K562 (cell line): ENCODE data around the gene ATP6V1F. TPM values are rescaled to one million over a fixed set of nuclear protein-coding genes. Genes with fewer than 3 reads are reported as not detected.
A peak's percentile ranks its signal among the peaks of the same experiment; 100 is the strongest.

Experiments
- ATAC-seq: fragments of 200-7000 bp; cut with Tn5 transposase; 3 replicates; pipeline ENCODE4 v1.9.1; 2020; ENCODE audit warnings: moderate library complexity
- BruUV-seq: library from RNA; stranded (reverse); fragments of 400-500 nt; replicated peaks from 2 replicates; lab custom pipeline; 2021; lab: Mats Ljungman, UMichigan
- CTCF ChIA-PET: fragments of 300-600 bp; formaldehyde crosslinking; extraction: SDS; loops from one replicate; lab custom pipeline; 2021; ENCODE audit warnings: low intra/inter-chr PET ratio; lab: Yijun Ruan, JAX
- POLR2A ChIA-PET: fragments of 300-600, 350-650 bp; sonication (Branson Sonifier 250); formaldehyde crosslinking; extraction: SDS; loops from one replicate; lab custom pipeline; 2021; ENCODE audit warnings: antibody characterized with exemption, inconsistent platforms; lab: Yijun Ruan, JAX
- DNase-seq, 4 experiments: peaks; one replicate each; pipeline versions ENCODE4 v3.0.0 to v3.0.0-alpha.2; 2011 to 2018; ENCODE audit warnings: low spot score in 3 of 4, mixed read lengths in 3 of 4; ENCODE audit errors: extremely low read depth in 1 of 4
- FAIRE-seq: peaks from 2 replicates; lab custom pipeline; 2011; peaks lifted over from hg19 to GRCh38; lab: Jason Lieb, UNC
- H2AFZ ChIP-seq: 2 replicates; pipeline ENCODE4 v1.6.0; 2011; ENCODE audit warnings: low read depth, low read length, control low read depth, inconsistent platforms
- H3K27ac ChIP-seq: fragments of 200-600 bp; 3 replicates; pipeline ENCODE4 v1.8.0; 2011; ENCODE audit warnings: low read depth, mild to moderate bottlenecking, control low read depth, inconsistent platforms, low read length, moderate library complexity, mixed read lengths; ENCODE audit errors: extremely low read depth
- H3K27me3 ChIP-seq, 2 experiments: fragments of 300-600 bp in 1 of 2; 2 replicates in 1 of 2; 3 replicates in 1 of 2; pipeline versions ENCODE4 v1.6.0 to v1.8.0; 2011; ENCODE audit warnings: inconsistent platforms in 2 of 2, low read length in 2 of 2, mild to moderate bottlenecking in 1 of 2, mixed read lengths in 1 of 2, moderate library complexity in 1 of 2; ENCODE audit not compliant: control insufficient read depth in 2 of 2, insufficient read depth in 2 of 2
- H3K36me3 ChIP-seq: fragments of 300-600 bp; 3 replicates; pipeline ENCODE4 v1.8.0; 2011; ENCODE audit warnings: mild to moderate bottlenecking, low read length, inconsistent platforms; ENCODE audit not compliant: control insufficient read depth, insufficient read depth
- H3K4me1 ChIP-seq, 2 experiments: fragments of 200-600 bp in 1 of 2; replicated peaks in 1 of 2; 2 replicates in 1 of 2; 3 replicates in 1 of 2; pipeline versions ENCODE4 v1.5.1 to v1.8.0; 2011; ENCODE audit warnings: inconsistent platforms in 2 of 2, low read length in 2 of 2, mild to moderate bottlenecking in 1 of 2, mixed read lengths in 1 of 2, moderate library complexity in 1 of 2; ENCODE audit not compliant: control insufficient read depth in 2 of 2, insufficient read depth in 2 of 2
- H3K4me2 ChIP-seq: 2 replicates; pipeline ENCODE4 v1.6.1; 2011; ENCODE audit warnings: low read length, control low read depth, inconsistent platforms, mixed read lengths; ENCODE audit not compliant: insufficient read depth
- H3K4me3 ChIP-seq: fragments of 200-600 bp; sonication (generic), shearing (Covaris generic); 2 replicates; pipeline ENCODE4 v1.5.1; 2016; ENCODE audit warnings: control low read depth, inconsistent platforms
- H3K79me2 ChIP-seq: fragments of 200-600 bp; 3 replicates; pipeline ENCODE4 v1.8.0; 2011; ENCODE audit warnings: low read length, inconsistent platforms; ENCODE audit not compliant: control insufficient read depth, insufficient read depth
- H3K9ac ChIP-seq, 2 experiments: 2 replicates each; pipeline versions ENCODE4 v1.6.0 to v1.6.1; 2011; ENCODE audit warnings: low read depth in 2 of 2, low read length in 2 of 2, control low read depth in 1 of 2, inconsistent platforms in 1 of 2, mild to moderate bottlenecking in 1 of 2, mixed read lengths in 1 of 2; ENCODE audit not compliant: insufficient read depth in 1 of 2
- H3K9me1 ChIP-seq: one replicate; pipeline ENCODE4 v1.6.0; 2011; ENCODE audit warnings: inconsistent platforms, mild to moderate bottlenecking, low read length, moderate library complexity; ENCODE audit not compliant: control insufficient read depth, insufficient read depth
- H3K9me3 ChIP-seq: replicated peaks from 2 replicates; pipeline ENCODE4 v1.5.1; 2011; ENCODE audit warnings: low read depth, low read length, inconsistent platforms; ENCODE audit not compliant: control insufficient read depth, insufficient read depth
- H4K20me1 ChIP-seq: replicated peaks from 2 replicates; pipeline ENCODE4 v1.6.1; 2011; ENCODE audit warnings: low read length, inconsistent platforms, mixed read lengths; ENCODE audit not compliant: control insufficient read depth, insufficient read depth
- ESRRB ChIP-seq: fragments of 250-450 bp; sonication (Bioruptor Pico); IDR thresholded peaks from 2 replicates; pipeline ENCODE4 v1.5.0; 2020; ENCODE audit warnings: mild to moderate bottlenecking, moderate library complexity, borderline replicate concordance
- HBP1 ChIP-seq: fragments of 450-650 bp; formaldehyde crosslinking; IDR thresholded peaks from 2 replicates; pipeline ENCODE4 v1.4.0; 2022; ENCODE audit warnings: missing genetic modification characterization
- HNRNPK ChIP-seq: fragments of 200-400 bp; formaldehyde crosslinking; IDR thresholded peaks from one replicate; pipeline ENCODE4 v1.6.1; 2018; ENCODE audit warnings: mild to moderate bottlenecking, low read depth, low read length; ENCODE audit not compliant: poor library complexity, severe bottlenecking
- ZBTB40 ChIP-seq, 2 experiments: fragments of 450-650 bp in 1 of 2; sonication (generic) in 1 of 2; formaldehyde crosslinking in 1 of 2; IDR thresholded peaks; 2 replicates each; pipeline versions ENCODE4 v1.7.1 to v1.9.0; 2016 to 2022; ENCODE audit warnings: inconsistent platforms in 1 of 2, mild to moderate bottlenecking in 1 of 2, missing genetic modification reagents in 1 of 2
- WGBS: fragments of 100-300 bp; shearing (Covaris generic); methylation state at CpG from one replicate; pipeline ENCODE4 v1.1.6; 2016; ENCODE audit warnings: low coverage, mixed read lengths; ENCODE audit not compliant: insufficient coverage; ENCODE audit errors: missing lambda C conversion rate; 5-methylcytosine and 5-hydroxymethylcytosine counted together
- in situ Hi-C: fragments of 300-500 bp; cut with MboI; formaldehyde crosslinking; loops from 4 replicates; pipeline ENCODE4 v1.15.0; 2018; ENCODE audit warnings: inconsistent platforms, mixed read lengths
- intact Hi-C: fragments of 100-400 bp; cut with micrococcal nuclease; formaldehyde crosslinking; loops from 2 replicates; pipeline ENCODE4 v1.14.2; 2022
- polyA plus RNA-seq, 8 experiments: library from polyadenylated mRNA; depleted of rRNA in 4 of 8; stranded (reverse) in 5 of 8; unstranded in 3 of 8; fragments of >200 nt; fragmentation: Nextera tagmentation in 2 of 8; fragmentation: Illumina TruSeq in 1 of 8; extraction: Ambion mirVana in 2 of 8; extraction: Trizol in 1 of 8; gene quantifications; 2 replicates each; pipeline versions ENCODE4 v1.2.1 to v1.2.3, GENCODE V29; 2011 to 2014; ENCODE audit warnings: inconsistent platforms in 1 of 8, missing spikeins in 1 of 8
- total RNA-seq, 7 experiments: library from RNA; depleted of rRNA in 6 of 7; stranded (reverse); fragments of >200 nt in 6 of 7; fragmentation: Illumina TruSeq in 2 of 7; extraction: Trizol in 2 of 7; gene quantifications; 2 replicates each; pipeline versions ENCODE4 v1.2.1 to v1.2.3, GENCODE V29; 2011 to 2021; ENCODE audit warnings: low replicate concordance in 1 of 7
- TF ChIP-seq, protein P1 (sequence below): fragments of 450-650 bp; formaldehyde crosslinking; IDR thresholded peaks from 2 replicates; pipeline ENCODE4 v1.4.0; 2022; ENCODE audit warnings: mild to moderate bottlenecking, moderate library complexity

The ATP6V1F gene
- total and polyA plus RNA-seq, 9 of the 15 experiments (the other 6 are each of a cell fraction or from before 2014, with no cell fraction given), result 206 to 1,123 (median 542) TPM

- TF ChIP-seq HBP1 (CRISPR knock-in tag), result no peak
- TF ChIP-seq, all 486 proteins: peak for 0
Measured at GRCh38 chr7:128871050-128871449, 8.4 kb downstream of the ATP6V1F start (continued).

- H4K20me1 ChIP-seq, result no peaks in the 10 kb centered on the region
- H3K4me3 ChIP-seq, result no peak overlapping the region
- H3K27me3 ChIP-seq, result no peaks in the 10 kb centered on the region
- POLR2A ChIA-PET, result interaction anchor here (0.6 to 2.9 kb wide), 2 partner anchors 9 to 292 kb away, joined by 3 to 14 read pairs; partner anchors contain the start of gene ATP6V1F
- DNase-seq (peak; percentile 48 to 64 (median 62)), ATAC-seq (peak; percentile 81), FAIRE-seq (no peak)
- H3K36me3 ChIP-seq, result peaks cover 12% of the 10 kb centered on the region; the same call in 1 of the 3 replicates
- H2AFZ ChIP-seq, result no peak overlapping the region
- in situ Hi-C loops, result no loop called here
- H3K9ac ChIP-seq, result peak overlapping the region in 1 of 2 experiments; percentile 15; a peak in 1 of 4 replicates
- WGBS, result 27% methylated on average over 13 of the region's 13 CpGs
- H3K9me3 ChIP-seq, result no peaks in the 10 kb centered on the region
- H3K4me2 ChIP-seq, result no peak overlapping the region
- no TSS peak for BruUV-seq
- intact Hi-C loops, result no loop called here
- H3K27ac ChIP-seq, result no peak overlapping the region
- H3K9me1 ChIP-seq, result no peaks in the 10 kb centered on the region
- CTCF ChIA-PET, result no interaction called here
- H3K4me1 ChIP-seq, result peaks cover 0 to 36% of the 10 kb centered on the region in 2 experiments; a peak in 3 of 5 replicates
- no peaks in the 10 kb centered on the region for H3K79me2 ChIP-seq
- TF ChIP-seq HNRNPK (no peak), ESRRB (no peak), ZBTB40 (IDR thresholded peaks at IDR 0.05) (no peak), ZBTB40 (CRISPR knock-in tag; IDR thresholded peaks at IDR 0.05) (no peak)
- TF ChIP-seq, protein P1, sequence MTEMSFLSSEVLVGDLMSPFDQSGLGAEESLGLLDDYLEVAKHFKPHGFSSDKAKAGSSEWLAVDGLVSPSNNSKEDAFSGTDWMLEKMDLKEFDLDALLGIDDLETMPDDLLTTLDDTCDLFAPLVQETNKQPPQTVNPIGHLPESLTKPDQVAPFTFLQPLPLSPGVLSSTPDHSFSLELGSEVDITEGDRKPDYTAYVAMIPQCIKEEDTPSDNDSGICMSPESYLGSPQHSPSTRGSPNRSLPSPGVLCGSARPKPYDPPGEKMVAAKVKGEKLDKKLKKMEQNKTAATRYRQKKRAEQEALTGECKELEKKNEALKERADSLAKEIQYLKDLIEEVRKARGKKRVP (CRISPR knock-in tag), result no peak
Measured at GRCh38 chr7:128872394-128872824, 9.8 kb downstream of the ATP6V1F start.
